HG03139 (cell line): ENCODE data around the gene MBOAT7.

Experiments used
- ATAC-seq: cut with Tn5 transposase; IDR thresholded peaks from one replicate; pipeline ENCODE4 v1.9.1; 2021; ENCODE audit not compliant: unreplicated experiment

Gene MBOAT7

GRCh38 chr19:54145541-54146158 is 43.7 kb downstream of the MBOAT7 start:
- ATAC-seq: no peak

- ATAC-seq: no peak
Observed at GRCh38 chr19:54142166-54142780, 47.1 kb downstream of the MBOAT7 start.

- ATAC-seq: no peak
Observed at GRCh38 chr19:54141356-54141755, 48.0 kb downstream of the MBOAT7 start.

- ATAC-seq: no peak
Observed at GRCh38 chr19:54138489-54139256, 50.7 kb downstream of the MBOAT7 start.

GRCh38 chr19:54137699-54138488 is 51.5 kb downstream of the MBOAT7 start, which contains the start of gene CNOT3:
Gene CNOT3, plus strand, starts transcription at chr19:54137762. Its CDS starts 5,217 bp downstream, at chr19:54142979.
- no peak for ATAC-seq

GRCh38 chr19:54136864-54137698 is 52.3 kb downstream of the MBOAT7 start:
- peak; percentile 70 for ATAC-seq

GRCh38 chr19:54136086-54136863 is 53.1 kb downstream of the MBOAT7 start:
- no peak for ATAC-seq

- ATAC-seq: no peak
Observed at GRCh38 chr19:54133957-54134590, 55.3 kb downstream of the MBOAT7 start.

- ATAC-seq: no peak
Observed at GRCh38 chr19:54133312-54133956, 55.9 kb downstream of the MBOAT7 start.

- no peak for ATAC-seq
Observed at GRCh38 chr19:54129617-54129996, 59.8 kb downstream of the MBOAT7 start.

GRCh38 chr19:54128796-54129616 is 60.4 kb downstream of the MBOAT7 start:
- no peak for ATAC-seq

GRCh38 chr19:54128441-54128725 is 61.0 kb downstream of the MBOAT7 start:
- ATAC-seq: no peak

GRCh38 chr19:54127688-54128440 is 61.5 kb downstream of the MBOAT7 start:
- ATAC-seq: no peak

- ATAC-seq: no peak
Observed at GRCh38 chr19:54125713-54126112, 63.7 kb downstream of the MBOAT7 start.

GRCh38 chr19:54124393-54124792 is 65.0 kb downstream of the MBOAT7 start:
- ATAC-seq: no peak

GRCh38 chr19:54123682-54124081 is 65.7 kb downstream of the MBOAT7 start:
- no peak for ATAC-seq
